HG02884 (cell line): ENCODE measurements around the gene DKK2.

Experiments used
- ATAC-seq: cut with Tn5 transposase; IDR thresholded peaks from one replicate; pipeline ENCODE4 v1.9.1; 2021; ENCODE audit warnings: mild to moderate bottlenecking, moderate library complexity; ENCODE audit not compliant: unreplicated experiment

DKK2 gene, protein sequence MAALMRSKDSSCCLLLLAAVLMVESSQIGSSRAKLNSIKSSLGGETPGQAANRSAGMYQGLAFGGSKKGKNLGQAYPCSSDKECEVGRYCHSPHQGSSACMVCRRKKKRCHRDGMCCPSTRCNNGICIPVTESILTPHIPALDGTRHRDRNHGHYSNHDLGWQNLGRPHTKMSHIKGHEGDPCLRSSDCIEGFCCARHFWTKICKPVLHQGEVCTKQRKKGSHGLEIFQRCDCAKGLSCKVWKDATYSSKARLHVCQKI

DNA sequence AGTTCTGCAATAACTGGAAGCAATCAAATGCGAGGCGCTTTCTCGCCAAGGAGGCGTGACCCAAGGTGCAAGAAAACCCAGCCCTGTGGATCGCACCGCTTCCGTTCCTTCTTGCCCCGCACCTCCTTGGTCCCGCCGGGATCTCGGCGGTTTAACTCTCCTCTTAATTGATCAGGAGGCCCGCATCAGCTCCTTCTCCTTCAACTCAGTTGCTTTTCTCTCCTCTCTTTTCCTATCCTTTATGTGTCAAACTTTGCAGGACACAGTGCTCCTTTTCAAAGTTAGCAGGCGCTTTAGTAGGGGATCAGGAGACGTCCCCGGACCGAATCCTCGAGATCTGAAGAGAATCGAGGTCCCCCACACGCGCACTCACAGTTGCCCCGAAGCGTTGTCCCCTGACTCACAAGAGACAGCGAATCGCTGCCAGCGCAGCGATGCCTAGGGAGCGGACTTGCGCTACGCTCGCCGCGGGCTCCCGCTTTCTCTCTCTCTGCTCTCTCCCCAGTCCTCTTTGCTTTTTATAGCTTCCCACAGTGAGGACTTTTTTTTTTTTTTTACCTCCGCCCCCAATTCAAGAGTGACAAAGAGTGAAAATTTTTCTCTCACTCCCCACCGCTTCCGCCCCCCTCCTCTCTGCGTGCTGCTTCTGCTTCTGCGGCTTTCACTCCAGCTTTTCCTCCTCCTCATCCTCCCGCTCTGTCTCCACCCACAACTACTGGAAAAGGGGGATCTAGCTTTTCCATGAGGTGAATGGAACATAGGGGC is at the start of gene DKK2:
TSS of gene DKK2 (minus strand) at position 495 of the 765 bp plus-strand sequence. CDS start 722 bp downstream, outside the sequence.
- ATAC-seq, result peak; percentile 36

DNA sequence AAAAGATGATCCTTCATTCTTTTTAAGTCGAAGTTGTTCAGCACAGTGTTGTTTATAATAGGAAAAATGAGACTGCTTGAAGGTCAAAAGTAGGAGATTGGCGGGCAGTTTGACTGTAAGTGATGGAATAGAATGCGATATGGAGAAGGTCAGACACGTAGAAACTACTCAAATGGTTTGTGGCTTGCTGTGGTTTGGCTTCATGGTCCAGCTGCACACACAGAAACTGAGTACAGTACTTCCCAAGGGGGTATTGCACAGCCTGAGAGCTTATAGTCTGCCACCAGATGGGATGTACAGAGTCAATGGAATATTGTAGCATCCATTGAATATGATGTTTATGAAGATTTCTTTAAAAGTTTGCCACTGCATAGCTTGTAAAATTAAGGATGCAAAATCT is 41.1 kb upstream of the DKK2 start:
- ATAC-seq, result no peak

DNA sequence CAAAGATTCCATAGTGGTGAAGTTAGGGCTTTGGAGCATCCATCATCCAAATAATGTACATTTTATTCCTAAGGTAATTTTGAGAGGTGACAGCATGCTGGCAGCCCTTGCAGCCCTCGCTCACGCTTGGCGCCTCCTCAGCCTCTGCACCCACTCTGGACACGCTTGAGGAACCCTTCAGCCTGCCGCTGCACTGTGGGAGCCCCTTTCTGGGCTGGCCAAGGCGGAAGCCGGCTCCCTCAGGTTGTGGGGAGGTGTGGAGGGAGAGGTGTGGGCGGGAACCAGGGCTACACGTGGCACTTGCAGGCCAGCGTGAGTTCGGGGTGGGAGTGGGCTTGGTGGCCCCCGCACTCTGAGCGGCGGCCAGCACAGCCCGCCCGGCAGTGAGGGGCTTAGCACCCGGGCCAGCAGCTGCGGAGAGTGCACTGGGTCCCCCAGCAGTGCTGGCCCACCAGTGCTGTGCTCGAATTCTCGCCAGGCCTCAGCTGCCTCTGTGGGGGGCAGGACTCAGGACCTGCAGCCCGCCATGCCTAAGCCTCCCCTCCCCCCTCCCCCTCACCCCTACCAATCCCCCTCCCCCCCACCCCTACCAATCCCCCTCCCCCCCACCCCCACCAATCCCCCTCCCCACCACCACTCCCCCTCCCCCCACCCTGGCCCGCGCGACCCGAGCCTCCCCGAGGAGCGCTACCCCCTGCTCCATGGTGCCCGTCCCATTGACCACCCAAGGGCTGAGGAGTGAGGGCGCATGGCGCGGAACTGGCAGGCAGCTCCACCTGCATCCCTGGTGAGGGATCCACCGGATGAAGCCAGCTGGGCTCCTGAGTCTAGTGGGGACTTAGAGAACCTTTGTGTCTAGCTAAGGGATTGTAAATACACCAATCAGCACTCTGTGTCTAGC is 37.0 kb upstream of the DKK2 start:
- no peak for ATAC-seq

DNA sequence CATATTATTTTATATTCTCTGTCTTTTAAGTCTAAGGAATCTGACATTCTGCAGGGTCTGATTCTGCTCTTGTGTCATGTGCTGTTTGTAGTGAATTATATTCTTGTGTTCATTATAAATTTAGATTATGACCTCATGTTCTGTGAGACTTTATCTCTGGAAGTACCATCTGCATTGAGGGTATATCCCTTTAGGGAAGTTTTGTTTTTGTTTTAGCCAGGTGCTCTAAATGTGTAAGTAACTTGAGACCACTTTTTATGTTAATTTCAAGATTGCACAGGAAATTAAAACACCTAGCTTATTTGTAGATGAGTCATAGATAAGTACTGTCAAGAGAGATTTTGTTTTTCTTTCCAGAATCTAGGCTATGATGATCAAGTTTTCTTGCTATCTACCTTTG is 35.0 kb upstream of the DKK2 start:
- no peak for ATAC-seq

DNA sequence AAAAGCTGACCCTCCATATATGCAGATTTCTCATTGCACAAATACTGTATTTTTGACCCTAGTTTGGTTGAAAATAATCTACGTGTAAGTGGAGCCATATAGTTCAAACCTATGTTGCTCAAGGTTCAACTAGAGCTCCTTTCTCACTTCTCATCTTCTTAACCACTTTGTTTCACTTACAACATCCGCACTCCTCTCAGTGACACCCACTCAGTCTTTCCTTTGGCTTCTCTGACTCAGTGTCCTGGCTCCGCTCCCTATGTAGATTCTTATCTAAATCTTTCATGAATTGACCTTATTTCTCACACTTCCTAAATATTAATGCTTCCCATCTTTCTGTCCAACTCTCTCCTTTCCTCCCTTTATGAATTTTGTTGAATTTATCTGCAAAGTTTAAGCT is 32.9 kb upstream of the DKK2 start:
- peak; percentile 64 for ATAC-seq

DNA sequence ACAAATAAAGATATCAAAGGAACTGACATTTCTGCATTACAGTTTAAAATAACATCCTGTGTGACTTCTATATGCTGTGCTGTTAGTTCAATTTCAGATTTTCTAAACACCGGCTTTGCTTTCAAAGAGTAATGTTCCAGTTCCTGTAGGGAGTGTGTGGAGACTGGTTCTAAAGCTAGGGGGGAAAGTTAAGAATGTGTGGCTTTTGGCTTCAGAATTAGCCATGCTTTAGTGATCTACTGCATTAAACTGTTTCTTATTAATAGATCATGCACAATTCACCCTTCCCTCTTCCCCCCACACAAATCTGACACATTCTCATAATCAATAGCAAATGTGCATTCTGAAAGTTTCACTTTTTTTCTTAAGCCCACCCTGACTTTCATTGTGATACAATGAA is 32.0 kb upstream of the DKK2 start:
- ATAC-seq, result no peak

DNA sequence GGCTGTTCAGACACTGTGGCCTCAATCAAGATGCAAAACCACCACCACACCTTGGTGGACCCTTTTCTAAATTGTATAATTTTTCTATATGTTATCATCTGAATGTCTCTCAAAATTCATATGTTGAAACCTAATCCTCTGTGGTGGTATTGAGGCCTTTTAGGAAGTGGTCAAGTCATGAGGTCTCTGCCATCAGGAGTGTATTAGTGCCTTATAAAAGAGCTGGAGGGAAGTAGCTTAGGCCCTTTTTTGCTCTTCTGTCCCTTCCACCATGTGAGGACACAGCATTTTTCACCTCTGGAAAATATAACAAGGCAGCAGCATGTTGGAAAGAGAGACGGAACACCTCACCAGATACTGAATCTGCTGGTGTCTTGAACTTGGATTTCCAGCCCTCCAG is 30.5 kb upstream of the DKK2 start:
- ATAC-seq, result no peak

DNA sequence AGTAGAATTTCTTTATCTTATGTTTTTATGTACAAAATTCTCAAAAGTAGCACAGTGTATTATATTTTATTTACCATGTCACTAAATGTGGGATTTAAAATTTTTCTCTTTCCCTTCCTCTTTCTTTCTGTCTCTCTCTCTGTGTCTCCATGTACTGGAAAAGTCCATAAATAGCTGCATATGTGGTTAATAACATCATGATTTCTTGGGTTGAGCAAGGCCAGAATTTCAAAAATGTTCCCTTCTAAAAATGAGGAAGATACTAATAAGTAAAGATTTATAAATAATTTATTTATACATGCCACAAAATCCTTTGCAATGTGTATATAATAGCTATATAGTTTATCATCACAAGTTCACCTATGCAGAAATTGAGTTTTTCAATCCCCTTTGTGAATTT is 29.1 kb upstream of the DKK2 start:
- no peak for ATAC-seq

DNA sequence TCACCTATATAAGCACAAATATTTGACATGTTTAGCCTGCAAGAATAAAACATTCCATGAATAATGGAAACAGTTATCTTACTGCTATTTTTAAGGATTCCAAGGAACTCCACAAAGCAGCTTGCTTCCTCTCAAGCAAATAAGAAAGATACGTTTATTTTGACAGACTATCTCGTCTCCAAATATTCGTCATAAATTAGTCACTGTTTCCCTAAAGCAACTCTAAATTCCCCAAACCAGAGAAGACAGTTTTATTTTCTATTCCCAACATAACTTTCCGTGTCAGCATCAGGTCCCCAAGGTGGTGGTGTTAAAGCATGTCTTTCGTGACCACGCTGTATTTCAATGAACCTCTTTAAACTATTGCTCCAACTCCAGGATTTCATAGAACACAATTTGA is 24.3 kb upstream of the DKK2 start:
- no peak for ATAC-seq

DNA sequence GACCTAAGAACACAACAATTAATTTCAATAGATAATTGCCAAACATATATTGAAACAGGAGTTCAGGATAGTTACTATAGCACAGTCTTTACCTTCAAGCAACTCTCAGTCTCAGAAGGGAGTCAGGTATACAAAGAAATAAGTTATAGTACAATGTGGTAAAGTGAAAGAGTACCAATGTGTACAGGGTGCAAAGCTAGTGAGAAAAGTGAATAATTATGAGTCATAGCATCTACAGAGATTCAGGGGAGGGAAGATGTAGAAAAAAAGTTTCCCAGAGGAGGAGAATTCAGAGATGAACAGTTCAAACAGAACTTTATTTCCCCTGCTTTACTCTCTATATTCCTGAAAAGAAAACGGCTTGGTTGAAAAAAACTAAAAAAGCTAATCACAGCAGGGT is 22.7 kb upstream of the DKK2 start:
- ATAC-seq, result no peak

DNA sequence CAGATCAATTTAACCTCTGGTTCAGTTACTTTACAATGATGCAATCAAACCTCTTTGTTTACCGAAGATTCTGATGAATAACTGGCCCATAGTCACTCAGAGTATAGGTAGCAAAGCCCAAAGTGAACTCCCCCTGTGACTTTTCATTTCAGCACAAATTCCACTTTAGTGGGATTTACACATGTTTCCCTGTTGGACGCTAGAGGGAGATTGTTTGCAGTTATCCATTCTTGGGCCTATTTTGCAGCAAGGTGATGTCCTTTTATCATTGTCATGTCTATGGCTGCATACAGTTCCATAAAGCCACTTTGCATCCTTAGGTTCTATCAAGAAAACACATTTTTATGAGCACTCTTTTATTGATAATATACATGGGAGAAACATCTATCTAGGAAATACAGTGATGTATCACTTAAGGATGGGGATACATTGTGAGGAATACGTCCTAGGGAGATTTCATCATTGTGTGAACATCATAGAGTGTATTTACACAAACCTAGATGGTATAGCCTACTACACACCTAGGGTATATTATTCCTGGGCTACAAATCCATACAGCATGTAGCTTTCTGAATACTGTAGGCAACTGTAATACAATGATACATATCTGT is 14.5 kb upstream of the DKK2 start:
- ATAC-seq, result no peak

DNA sequence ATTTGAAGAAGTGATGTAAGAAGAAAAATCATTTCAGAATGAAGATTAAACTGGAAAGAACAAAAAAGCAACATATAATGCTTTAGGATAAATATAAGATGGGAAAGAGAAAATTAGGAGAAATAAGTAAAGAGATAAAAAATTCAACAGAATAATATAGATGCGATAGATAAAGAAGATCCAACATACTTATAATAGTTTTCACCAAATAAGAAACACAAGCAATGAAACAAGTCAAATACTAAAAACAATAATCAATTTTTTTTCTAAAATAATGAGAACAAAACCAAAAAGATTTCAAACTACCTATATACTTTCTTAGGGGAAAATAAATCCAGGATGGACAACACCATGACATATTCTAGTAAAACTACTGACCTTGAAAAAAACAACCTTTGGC is 10.1 kb upstream of the DKK2 start:
- no peak for ATAC-seq

DNA sequence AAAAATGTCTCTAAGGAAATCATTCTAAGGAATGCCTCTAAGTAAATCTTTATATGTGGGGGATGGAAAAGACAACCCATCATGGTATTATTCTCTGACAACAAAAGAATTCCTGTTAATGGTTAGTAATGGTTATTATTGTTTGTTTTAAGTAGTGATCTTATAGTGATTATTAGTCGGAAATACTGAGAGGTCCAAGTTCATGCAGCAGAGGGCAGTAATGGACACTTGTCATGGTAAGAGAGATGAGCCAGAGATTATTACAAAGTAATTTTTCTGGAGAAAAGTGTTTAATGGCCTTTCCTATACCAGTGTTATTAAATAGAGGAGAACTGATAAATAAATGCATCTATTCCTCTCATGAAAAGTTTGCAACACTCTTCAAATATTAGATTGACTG is 8.1 kb upstream of the DKK2 start:
- ATAC-seq, result no peak

DNA sequence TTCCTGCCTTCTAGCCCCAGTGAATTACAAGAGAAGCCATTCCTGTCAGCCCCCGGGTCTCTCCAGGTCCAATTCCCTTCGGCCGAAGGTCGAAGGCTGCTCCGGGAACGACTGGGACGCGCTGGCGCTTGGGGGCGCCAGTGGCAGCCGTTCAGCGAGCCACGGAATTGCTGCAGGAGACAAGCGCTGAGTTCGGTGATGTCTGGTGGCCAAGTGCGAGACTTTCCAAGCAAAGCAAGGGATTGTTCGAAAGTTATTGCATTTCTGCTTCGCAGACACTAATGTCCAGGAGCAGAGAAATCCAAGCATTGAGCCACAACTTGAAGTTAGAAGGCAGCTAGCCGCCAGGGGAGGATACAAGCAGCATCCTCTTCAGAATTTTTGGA is 1.1 kb upstream of the DKK2 start:
- ATAC-seq, result no peak

DNA sequence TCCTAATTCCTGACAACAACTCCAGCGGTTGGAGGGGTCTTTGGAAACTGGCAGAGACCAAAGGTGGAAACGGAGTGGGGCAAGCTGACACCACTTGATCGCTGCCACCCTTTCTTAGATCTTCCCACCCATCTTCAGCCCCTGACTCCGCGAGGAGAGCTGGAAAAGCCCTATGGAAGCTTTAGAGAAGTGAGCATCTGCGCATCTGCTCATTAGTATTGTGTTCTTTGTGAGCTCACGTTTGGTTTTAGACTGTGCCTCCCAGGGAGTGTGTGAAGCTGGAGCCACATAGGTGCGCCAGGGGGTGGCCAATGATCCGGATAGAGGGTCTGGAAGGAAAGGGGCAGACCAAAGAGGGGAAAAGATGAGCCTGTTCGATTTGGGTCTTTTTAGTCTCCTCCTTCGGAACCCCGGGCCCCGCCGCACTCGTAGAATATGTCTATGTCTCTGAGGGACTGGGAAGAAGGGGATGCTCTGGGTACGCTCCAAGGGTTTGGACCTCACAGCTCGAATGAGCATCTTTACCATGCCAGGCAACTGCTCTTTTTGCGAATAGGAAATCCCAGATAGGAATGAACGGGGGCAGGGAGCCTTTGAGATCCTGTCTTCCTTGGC is 578 bp upstream of the DKK2 start:
- peak; percentile 9 for ATAC-seq

DNA sequence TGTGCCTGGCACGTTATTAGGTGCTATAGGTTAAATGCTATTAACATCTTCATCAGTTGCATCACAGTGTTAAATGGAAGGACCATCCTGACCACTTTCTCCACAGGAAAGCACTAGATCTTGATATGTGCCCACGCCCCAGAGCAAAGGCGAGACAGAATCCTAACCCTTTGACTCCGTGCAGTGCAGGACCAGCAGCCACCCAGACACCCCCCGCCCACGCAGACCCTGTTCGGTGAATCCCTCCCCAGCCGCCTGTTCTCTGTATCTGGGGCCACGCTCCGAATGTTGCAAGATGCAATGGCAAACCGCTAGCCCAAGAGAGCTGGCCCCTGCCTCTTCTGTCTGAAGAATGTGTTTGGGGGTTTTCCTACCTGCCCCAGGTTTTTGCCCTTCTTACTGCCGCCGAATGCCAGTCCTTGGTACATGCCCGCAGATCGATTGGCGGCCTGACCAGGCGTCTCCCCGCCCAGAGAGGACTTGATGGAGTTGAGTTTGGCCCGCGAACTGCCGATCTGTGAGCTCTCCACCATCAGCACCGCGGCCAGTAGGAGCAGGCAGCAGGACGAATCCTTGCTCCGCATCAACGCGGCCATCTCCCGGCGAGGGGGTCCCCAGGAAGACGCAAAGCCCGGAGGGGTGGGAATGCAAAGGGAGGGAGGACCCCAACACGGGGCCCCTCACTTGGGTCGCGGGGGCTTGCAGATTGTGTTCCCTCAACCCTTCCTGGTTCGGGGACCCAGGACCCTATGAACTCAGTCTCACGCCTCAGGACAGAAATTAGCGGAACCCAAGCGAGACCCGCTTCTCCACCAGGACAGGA is 906 bp downstream of the DKK2 start:
- no peak for ATAC-seq

DNA sequence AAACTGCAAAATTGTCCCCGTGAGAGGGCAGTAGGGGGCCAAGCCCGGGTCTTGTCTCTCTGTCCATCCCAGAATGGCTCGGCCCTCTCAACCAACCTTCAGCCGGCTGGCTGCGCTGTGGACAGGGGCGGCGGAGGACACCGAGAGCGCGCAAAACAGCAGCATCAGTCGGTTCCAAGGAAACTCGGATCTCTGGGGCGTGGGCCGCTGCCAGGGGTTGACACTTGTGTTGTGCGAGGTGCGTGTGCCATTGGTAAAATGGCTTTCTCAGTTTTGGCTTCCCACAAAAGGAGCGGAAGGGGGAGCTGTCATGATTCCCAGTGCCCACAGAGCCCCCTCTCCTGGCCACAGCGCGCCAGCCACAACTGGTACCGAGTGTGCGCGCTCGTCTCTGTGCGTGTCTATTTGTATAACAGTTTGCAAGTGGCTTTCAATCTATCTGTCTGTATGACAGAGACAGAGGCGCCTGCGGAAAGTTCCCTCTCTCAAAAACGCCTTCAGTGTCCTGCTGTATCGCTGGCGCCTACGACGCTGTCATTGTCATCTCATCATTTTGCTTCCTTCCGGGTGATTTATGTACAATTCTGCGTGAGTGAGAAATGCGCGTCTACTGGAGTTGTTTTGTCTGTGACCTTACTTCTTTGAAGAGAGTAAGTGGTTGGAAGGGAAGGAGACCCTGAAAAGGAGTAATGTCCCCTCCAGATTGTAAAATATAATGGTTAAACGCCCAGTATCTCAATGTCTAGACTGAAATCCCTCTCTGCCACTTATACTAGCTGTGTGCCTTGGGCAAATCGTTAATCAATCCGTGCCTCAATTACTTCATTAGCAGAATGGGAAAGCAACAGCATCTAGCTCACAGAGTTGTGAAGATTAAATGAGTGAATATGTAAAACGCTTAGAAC is 1.8 kb downstream of the DKK2 start:
- no peak for ATAC-seq

DNA sequence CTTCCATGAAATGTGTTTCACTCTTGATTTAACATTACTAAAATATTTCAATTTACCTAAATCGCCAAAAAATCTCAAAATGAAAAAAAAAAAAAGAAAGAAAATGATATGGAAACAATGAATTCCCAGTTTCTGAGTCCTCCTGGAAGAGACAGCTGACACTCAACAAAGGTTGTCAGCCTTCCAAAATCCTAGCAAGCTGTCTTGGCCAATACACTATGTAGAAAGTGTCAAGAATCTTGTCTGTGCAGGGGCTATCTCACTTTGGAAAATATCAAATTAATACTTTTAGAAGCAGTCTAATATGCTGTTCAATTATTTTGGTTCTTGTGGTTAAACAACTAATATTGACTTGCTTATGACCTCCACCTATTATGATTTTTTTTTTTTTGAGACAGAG is 8.7 kb downstream of the DKK2 start:
- ATAC-seq, result no peak

DNA sequence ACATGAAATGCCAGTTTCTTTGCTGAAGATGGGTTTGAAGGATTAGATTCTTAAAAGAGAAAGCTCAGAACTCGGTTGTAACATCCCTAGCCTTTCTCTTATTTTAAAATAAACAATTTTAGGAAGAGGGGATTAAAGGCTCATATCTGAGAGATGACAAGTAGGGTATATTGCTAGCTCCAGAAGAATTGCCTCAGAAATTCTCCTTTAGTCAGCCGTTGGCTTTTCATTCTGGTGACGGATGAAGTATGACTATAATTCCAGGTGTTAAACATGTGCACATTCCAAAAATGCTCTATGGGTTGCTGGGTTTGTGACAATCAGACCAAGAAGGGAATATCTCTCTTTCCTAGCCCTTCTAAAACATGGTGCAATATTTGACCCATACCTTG is 17.8 kb downstream of the DKK2 start:
- no peak for ATAC-seq
